ENCODE measurements around the gene SLC25A13. TPM values are rescaled to one million over a fixed set of nuclear protein-coding genes. Genes with fewer than 3 reads are reported as not detected.

Gene SLC25A13
- total RNA-seq, 1 experiment from 2014 or later, result 19.5 TPM

DNA sequence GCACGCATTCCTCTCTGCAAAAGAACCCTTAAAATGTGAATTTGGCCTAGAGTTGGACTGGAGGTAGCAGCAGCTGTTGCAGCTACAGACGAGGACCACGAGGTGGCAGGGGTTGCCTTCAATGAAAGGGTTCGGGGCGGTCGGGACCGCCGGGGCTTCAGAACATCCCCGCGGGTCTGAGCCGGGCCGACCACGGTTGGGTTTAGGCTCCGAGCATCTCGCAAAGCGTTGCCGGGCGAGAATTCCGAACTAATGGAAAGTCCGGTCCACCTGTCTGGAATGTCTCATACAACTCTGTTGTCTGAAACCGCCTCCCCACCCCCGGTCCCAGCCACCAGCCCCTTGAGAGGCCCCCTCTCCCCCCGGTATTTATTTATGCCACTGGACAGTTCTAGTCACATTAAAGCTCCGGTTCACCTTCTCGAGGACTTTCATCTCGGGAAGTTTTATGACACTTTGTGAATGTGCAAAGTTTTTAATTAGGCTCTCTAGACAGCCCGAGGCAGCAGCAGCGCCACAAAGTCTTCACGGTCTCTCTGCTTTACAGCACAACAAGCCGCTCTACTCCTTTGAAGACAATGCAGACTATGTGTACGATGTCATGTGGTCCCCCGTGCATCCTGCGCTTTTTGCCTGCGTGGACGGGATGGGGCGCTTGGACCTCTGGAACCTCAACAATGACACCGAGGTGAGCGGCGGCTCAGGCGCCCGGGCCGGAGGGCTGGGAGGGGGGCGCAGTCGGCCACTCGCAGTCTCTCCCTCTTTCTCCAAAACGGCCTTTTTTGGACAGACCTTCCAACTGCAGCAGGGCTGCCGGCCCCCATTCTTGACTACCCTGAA lies 246.2 kb downstream of the SLC25A13 start:
- H3K4me3 ChIP-seq (ENCODE audit: low read length), result peak overlapping the region; percentile 73
- BruUV-seq (replicated peaks), result no TSS peak
- no peaks in the 10 kb centered on the region for H3K79me2 ChIP-seq (ENCODE audit: low read length)
- peak overlapping the region; percentile 14; the same call in 1 of the 2 replicates for H3K9ac ChIP-seq (ENCODE audit: low read length)
- no peaks in the 10 kb centered on the region for H3K9me3 ChIP-seq (ENCODE audit: low read length)
- no peak for TF ChIP-seq EZH2phosphoT487 (IDR thresholded peaks at IDR 0.05; ENCODE audit: borderline replicate concordance, low read length)
- TF ChIP-seq, protein P1, sequence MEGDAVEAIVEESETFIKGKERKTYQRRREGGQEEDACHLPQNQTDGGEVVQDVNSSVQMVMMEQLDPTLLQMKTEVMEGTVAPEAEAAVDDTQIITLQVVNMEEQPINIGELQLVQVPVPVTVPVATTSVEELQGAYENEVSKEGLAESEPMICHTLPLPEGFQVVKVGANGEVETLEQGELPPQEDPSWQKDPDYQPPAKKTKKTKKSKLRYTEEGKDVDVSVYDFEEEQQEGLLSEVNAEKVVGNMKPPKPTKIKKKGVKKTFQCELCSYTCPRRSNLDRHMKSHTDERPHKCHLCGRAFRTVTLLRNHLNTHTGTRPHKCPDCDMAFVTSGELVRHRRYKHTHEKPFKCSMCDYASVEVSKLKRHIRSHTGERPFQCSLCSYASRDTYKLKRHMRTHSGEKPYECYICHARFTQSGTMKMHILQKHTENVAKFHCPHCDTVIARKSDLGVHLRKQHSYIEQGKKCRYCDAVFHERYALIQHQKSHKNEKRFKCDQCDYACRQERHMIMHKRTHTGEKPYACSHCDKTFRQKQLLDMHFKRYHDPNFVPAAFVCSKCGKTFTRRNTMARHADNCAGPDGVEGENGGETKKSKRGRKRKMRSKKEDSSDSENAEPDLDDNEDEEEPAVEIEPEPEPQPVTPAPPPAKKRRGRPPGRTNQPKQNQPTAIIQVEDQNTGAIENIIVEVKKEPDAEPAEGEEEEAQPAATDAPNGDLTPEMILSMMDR (conservative IDR thresholded peaks at IDR 0.05; ENCODE audit: low read depth, low read length), result peak; percentile 90
- no peak for TF ChIP-seq EZH2 (IDR thresholded peaks at IDR 0.05; ENCODE audit: low read length, unreplicated experiment)
- no peaks in the 10 kb centered on the region for H3K9me2 ChIP-seq (replicated peaks; ENCODE audit: low read length)
- DNase-seq (peak; percentile 71), ATAC-seq (peak; percentile 85)
- peak overlapping the region; percentile 91 for H2AFZ ChIP-seq (ENCODE audit: low read length)
- peaks cover 17% of the 10 kb centered on the region for H3K4me1 ChIP-seq (ENCODE audit: insufficient read depth, low read length)
- H3K27me3 ChIP-seq (ENCODE audit: low read length), result no peaks in the 10 kb centered on the region
- H3F3A ChIP-seq (ENCODE audit: low read length, unreplicated experiment), result no peaks in the 10 kb centered on the region
- intact Hi-C loops (cut with micrococcal nuclease), result loop anchor here (1.0 to 10.0 kb wide), 9 partner anchors 42 to 952 kb away; partner anchors contain the start of gene SEM1
- ChIA-PET CTCF (interaction anchor here (0.5 to 0.6 kb wide), 3 partner anchors 92 to 344 kb away, joined by 3 to 15 read pairs (median 5); no protein-coding TSS in a partner anchor), POLR2A (ENCODE audit: unreplicated experiment) (no interaction called here)
- H3K27ac ChIP-seq (ENCODE audit: low read length), result no peak overlapping the region
- H3K36me3 ChIP-seq (ENCODE audit: low read depth, low read length), result no peaks in the 10 kb centered on the region
- H3K4me2 ChIP-seq (ENCODE audit: low read length), result peak overlapping the region; percentile 89
- no peaks in the 10 kb centered on the region for H4K20me1 ChIP-seq (ENCODE audit: low read length)

DNA sequence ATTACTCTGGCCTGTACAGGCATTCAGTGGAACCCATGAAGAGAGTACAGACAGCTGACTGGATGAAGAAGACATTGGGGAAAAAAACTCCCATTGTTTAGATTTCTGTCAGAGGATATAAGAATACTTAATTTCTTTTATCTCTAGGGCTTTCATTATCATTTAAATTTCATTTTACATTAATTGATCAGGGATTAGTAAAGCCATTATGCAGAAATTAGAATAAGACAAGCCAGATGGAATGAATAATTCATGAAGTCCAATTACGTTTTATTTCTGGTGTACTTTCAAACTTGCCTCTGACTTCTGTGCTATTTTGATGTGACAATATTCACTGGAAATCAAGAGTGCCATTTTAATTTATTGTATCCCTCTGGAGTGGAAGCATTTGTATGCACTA lies 247.0 kb downstream of the SLC25A13 start:
- Histone ChIP-seq H3K27ac (ENCODE audit: low read length) (no peak overlapping the region), H2AFZ (ENCODE audit: low read length) (peak overlapping the region; percentile 91; the same call in 1 of the 2 replicates), H3K4me3 (ENCODE audit: low read length) (no peak overlapping the region), H4K20me1 (ENCODE audit: low read length) (no peaks in the 10 kb centered on the region), H3F3A (ENCODE audit: low read length, unreplicated experiment) (no peaks in the 10 kb centered on the region), H3K27me3 (ENCODE audit: low read length) (no peaks in the 10 kb centered on the region), H3K4me2 (ENCODE audit: low read length) (0 out of 2 replicates have a peak overlapping the region, but pooled peaks have one; percentile 89), H3K9ac (ENCODE audit: low read length) (no peak overlapping the region), H3K4me1 (ENCODE audit: insufficient read depth, low read length) (peaks cover 19% of the 10 kb centered on the region), H3K9me3 (ENCODE audit: low read length) (no peaks in the 10 kb centered on the region), H3K36me3 (ENCODE audit: low read depth, low read length) (no peaks in the 10 kb centered on the region), H3K9me2 (replicated peaks; ENCODE audit: low read length) (no peaks in the 10 kb centered on the region), H3K79me2 (ENCODE audit: low read length) (no peaks in the 10 kb centered on the region)
- TF ChIP-seq EZH2 (IDR thresholded peaks at IDR 0.05; ENCODE audit: low read length, unreplicated experiment) (no peak), EZH2phosphoT487 (IDR thresholded peaks at IDR 0.05; ENCODE audit: borderline replicate concordance, low read length) (no peak)
- TF ChIP-seq, protein P1 (conservative IDR thresholded peaks at IDR 0.05; ENCODE audit: low read depth, low read length), result no peak
- ATAC-seq (no peak), DNase-seq (no peak)
- BruUV-seq (replicated peaks), result no TSS peak
- intact Hi-C loops (cut with micrococcal nuclease), result loop anchor here (2.0 to 10.0 kb wide), 7 partner anchors 42 to 630 kb away; partner anchors contain the start of gene SEM1
- ChIA-PET POLR2A (ENCODE audit: unreplicated experiment) (no interaction called here), CTCF (interaction anchor here (0.5 to 0.6 kb wide), 2 partner anchors 91 to 343 kb away, joined by 3 to 5 read pairs; no protein-coding TSS in a partner anchor)

Small RNA genes within 50 kb of the gene (microRNA-seq; reads per million reads assigned to microRNA genes)
- gene MIR591 (ENCODE audit: unreplicated experiment), result not detected
